Mammary epithelial cell (primary cell): ENCODE measurements around the gene GRB7.

Experiments
- EZH2 ChIP-seq: IDR thresholded peaks from 2 replicates; pipeline ENCODE4 v1.6.1; 2012; ENCODE audit warnings: low read length, inconsistent platforms, borderline replicate concordance
- TF ChIP-seq, protein P1 (sequence below), 2 donors: IDR thresholded peaks in 1 of 2; conservative IDR thresholded peaks in 1 of 2; 2 replicates each; pipeline ENCODE4 v1.5.1; 2011 to 2012; ENCODE audit warnings: inconsistent platforms in 2 of 2, low read length in 2 of 2, mild to moderate bottlenecking in 2 of 2, control low read depth in 1 of 2, low read depth in 1 of 2; ENCODE audit not compliant: insufficient read depth in 1 of 2; ENCODE audit errors: extremely low read depth in 1 of 2

DNA sequence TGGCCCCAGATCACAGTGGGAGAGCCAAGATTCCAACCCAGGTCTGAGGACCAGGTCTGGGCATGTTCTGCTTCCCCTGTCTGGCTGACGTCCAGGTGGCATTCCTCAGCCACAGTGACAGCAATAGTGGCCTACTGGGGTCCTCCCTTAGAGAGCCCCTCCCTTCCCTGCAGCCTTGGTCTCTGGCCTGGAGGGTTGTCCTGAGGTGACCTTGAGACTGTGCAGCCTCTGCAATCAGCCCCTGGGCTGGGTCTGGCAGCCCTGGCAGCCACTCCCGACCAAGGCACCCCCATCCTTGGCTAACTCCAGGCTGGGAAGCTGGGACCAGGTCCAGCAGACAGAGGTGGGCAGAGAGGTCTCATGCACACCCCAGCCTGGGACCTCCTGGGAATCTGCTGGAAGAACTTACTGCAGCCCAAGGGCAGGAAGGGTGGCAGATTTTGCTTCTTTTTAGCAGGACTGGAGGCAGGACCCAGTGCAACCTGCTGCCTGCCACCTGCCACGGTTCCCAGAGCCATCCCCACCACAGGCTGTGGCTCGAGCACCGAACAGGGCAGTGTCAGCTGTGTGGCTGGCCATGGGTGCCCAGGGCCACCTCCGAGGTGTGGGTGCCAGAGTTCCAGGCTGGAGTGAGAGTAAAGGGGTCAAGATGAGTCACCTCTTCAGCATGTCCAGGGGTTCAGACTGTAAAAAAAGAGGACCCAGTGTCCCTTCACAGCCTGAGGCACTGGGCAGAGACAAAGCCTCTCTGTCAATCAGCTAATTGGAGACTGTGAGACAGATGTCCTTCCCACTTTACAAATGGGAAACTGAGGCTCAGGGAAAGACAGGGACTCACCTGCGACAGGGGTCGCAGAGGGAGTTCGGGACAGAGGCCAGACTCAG lies 12.6 kb downstream of the GRB7 start:
- TF ChIP-seq, protein P1, sequence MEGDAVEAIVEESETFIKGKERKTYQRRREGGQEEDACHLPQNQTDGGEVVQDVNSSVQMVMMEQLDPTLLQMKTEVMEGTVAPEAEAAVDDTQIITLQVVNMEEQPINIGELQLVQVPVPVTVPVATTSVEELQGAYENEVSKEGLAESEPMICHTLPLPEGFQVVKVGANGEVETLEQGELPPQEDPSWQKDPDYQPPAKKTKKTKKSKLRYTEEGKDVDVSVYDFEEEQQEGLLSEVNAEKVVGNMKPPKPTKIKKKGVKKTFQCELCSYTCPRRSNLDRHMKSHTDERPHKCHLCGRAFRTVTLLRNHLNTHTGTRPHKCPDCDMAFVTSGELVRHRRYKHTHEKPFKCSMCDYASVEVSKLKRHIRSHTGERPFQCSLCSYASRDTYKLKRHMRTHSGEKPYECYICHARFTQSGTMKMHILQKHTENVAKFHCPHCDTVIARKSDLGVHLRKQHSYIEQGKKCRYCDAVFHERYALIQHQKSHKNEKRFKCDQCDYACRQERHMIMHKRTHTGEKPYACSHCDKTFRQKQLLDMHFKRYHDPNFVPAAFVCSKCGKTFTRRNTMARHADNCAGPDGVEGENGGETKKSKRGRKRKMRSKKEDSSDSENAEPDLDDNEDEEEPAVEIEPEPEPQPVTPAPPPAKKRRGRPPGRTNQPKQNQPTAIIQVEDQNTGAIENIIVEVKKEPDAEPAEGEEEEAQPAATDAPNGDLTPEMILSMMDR (conservative IDR thresholded peaks at IDR 0.05 in 1 of 2, IDR thresholded peaks at IDR 0.05 in 1 of 2; ENCODE audit: extremely low read depth in 1 of 2, insufficient read depth in 1 of 2, low read depth in 1 of 2, low read length in 2 of 2): no peak
- TF ChIP-seq EZH2: no peak
